ENCODE measurements around the gene LGALS3BP.
A peak's percentile ranks its signal among the peaks of the same experiment; 100 is the strongest.

Gene LGALS3BP

GRCh38 chr17:78986048-78986648, 6.4 kb upstream of the LGALS3BP start:
- TF ChIP-seq CTCF (IDR thresholded peaks at IDR 0.05; ENCODE audit: low read depth, low read length, missing control alignments) = peak; percentile 45
- H3K4me3 ChIP-seq (ENCODE audit: low read depth, low read length) = no peak overlapping the region
- peak; percentile 81 for DNase-seq (ENCODE audit: low read depth)
- in situ Hi-C loops (cut with HindIII; ENCODE audit: low sequenced_read_pairs) = no loop called here

- in situ Hi-C loops (cut with HindIII; ENCODE audit: low sequenced_read_pairs) = no loop called here
- no peak for DNase-seq (ENCODE audit: low read depth)
- H3K4me3 ChIP-seq (ENCODE audit: low read depth, low read length) = no peak overlapping the region
- no peak for TF ChIP-seq CTCF (IDR thresholded peaks at IDR 0.05; ENCODE audit: low read depth, low read length, missing control alignments)
Measured at GRCh38 chr17:78985395-78985794, 5.7 kb upstream of the LGALS3BP start.

DNA sequence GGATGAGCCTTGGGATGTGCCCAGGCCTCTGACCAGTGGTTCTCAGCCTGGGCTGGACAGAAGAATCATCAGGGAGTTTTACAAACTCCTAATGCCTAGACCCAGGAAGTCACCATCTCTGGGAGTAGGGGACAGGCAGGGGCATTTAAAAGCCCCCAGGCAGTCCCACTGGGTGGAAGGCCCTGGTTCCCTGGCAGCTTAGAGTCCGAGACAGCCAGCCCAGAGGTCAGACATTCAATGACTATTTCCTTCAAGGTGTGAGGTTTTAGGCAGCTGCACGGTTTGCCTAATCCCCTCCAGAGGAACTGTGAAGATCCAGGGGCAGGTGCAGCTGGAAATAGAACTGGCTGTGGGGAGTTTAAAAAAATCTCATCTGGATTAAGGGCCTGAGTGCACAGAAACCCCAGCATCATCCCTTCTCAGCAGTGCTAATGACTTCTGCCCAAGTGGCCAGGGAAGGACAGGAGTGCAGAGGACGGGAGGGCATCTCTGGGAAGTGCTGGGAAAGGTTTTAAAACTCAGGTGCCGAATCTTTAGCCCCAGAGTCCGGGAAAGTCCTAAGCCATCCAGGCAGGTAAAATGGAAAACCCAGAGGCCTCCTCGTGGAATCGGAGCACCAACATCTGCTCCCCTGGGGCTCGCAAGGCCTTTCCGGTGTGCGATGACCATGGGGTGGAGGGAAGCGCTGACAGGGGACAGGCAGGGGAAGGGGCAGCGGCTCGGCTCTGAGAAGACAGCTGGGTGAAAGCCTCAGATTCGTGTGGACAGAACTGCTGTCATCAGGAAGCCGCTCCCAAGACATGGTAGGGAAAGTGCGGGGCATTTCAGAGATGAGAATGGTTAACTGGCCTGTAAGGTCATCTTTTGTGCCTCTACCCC, 1.5 kb upstream of the LGALS3BP start:
- no peak for DNase-seq (ENCODE audit: low read depth)
- H3K4me3 ChIP-seq (ENCODE audit: low read depth, low read length) = no peak overlapping the region
- in situ Hi-C loops (cut with HindIII; ENCODE audit: low sequenced_read_pairs) = no loop called here
- no peak for TF ChIP-seq CTCF (IDR thresholded peaks at IDR 0.05; ENCODE audit: low read depth, low read length, missing control alignments)

DNA sequence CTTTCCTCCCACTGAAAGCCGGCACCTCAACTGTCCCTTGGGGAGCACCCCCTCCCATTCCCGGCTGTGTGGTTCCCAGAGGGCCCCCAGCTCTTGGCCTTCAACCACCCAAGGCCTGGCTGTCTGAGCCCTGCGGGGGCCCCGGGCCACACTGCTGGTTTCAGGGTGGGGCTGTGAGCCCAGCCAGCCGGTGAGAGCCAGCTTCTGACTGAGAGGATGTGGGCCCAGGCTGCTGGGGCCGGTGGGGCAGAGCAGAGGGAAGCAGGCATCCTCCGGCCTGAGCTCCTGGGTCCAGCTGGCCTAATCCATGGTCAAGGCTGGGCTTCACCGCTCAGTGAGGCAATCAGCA, 875 bp upstream of the LGALS3BP start:
- TF ChIP-seq CTCF (IDR thresholded peaks at IDR 0.05; ENCODE audit: low read depth, low read length, missing control alignments) = no peak
- DNase-seq (ENCODE audit: low read depth) = no peak
- in situ Hi-C loops (cut with HindIII; ENCODE audit: low sequenced_read_pairs) = no loop called here
- H3K4me3 ChIP-seq (ENCODE audit: low read depth, low read length) = no peak overlapping the region

DNA sequence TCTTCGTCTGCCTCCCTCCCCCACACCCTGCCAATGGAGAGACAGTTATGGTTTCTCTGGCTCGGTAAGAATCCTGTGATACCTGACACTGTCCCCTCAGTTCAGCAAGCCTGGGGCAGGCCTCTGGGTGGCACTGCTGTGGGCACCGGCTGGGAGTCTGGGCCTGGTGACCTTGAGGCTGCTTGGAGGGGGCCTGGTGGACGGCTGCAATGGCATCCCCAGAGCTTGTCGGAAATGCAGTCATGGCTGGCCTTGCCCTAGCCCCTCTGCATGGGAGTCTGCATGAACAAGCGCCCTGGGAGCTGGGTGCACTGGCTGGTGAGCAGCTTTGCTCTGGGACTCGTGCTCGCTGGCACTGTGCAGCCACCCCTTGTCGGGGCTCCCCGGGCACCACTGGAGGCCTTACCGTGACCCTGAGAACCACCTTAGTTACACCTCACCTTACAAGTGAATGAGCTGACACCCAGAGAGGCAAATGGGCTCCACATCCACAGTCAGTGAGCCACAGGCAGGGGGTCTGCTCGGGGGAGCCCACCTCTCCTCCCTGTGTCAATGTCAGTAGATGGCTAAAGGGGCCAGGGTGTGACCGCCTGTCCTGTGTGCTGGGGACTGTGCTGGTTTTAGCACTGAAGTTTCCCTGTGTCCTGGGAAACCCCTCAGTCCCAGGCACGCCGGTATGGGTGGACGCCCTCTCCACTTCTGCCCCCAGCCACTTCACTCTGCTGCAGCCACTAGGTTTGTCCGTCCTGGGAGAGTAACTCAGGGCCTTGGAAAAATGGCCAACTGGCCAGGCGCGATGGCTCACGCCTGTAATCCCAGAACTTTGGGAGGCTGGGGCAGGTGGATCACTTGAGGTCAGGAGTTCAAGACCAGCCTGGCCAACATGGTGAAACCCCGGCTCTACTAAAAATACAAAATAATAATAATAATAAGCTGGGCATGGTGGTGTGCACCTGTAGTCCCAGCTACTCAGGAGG, 1.4 kb downstream of the LGALS3BP start:
- in situ Hi-C loops (cut with HindIII; ENCODE audit: low sequenced_read_pairs) = no loop called here
- peak overlapping the region; percentile 15 for H3K4me3 ChIP-seq (ENCODE audit: low read depth, low read length)
- no peak for TF ChIP-seq CTCF (IDR thresholded peaks at IDR 0.05; ENCODE audit: low read depth, low read length, missing control alignments)
- no peak for DNase-seq (ENCODE audit: low read depth)

- in situ Hi-C loops (cut with HindIII; ENCODE audit: low sequenced_read_pairs) = no loop called here
- no peak for DNase-seq (ENCODE audit: low read depth)
- peak overlapping the region; percentile 15 for H3K4me3 ChIP-seq (ENCODE audit: low read depth, low read length)
- TF ChIP-seq CTCF (IDR thresholded peaks at IDR 0.05; ENCODE audit: low read depth, low read length, missing control alignments) = no peak
Measured at GRCh38 chr17:78977681-78977943, 2.1 kb downstream of the LGALS3BP start.

All from astrocyte of the cerebellum (primary cell).